ENCODE measurements around the gene ETS1.

DNA sequence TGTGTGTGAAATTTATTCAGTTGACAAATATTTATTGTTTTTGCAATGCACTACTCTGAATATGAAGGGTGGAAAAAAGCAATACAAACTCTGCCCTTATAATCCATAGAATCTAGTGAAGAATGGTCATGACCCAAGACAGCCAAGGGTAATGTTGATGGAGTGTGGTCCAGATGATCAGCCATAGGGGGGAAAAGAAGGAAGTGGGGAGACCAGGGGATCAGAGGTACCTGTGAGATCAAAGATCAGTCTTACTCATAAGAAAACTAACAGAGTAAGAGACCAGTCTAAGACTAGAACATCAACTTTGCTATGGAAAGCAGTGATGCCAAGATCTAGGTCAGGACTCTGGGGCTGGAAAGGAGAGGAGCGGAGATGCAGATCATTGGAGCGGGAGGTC is 47.0 kb upstream of the ETS1 start:
- TF ChIP-seq CTCF (IDR thresholded peaks at IDR 0.05; ENCODE audit: borderline replicate concordance, extremely low read depth, low read length, poor library complexity, severe bottlenecking) (no peak), EZH2 (IDR thresholded peaks at IDR 0.05; ENCODE audit: borderline replicate concordance, low read depth, low read length, severe bottlenecking) (no peak)

Measured in DND-41 (cell line).